Hematopoietic multipotent progenitor cell treated with erythropoietin and hydrocortisone succinate and interleukin-3 and kit ligand, for 15 days (in vitro differentiated cells): Measurements from ENCODE around the gene SEPTIN11.

ENCODE experiments used
- DNase-seq: peaks from one replicate; pipeline ENCODE4 v3.0.0-alpha.2; 2015; ENCODE audit warnings: low spot score

Gene SEPTIN11

DNA sequence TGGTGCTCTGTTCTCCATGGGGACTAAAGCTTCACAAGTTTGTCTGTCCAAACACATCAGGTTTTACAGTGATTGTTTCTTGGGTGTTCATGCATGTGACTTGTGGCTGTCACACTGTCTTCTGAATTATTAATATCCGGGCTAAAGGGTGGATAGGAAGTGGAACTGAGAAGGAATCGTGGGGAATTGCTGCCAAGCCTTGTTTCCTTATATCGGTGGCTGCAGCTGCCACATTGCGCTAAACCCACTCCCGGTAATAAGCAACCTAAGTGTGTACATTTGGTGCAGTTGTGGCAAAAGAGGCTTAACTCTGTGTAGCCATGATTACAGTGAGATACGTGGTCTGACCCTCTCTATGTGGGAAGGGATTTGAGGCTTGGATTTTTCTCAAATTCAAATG is 30.7 kb downstream of the SEPTIN11 start:
- no peak for DNase-seq

DNA sequence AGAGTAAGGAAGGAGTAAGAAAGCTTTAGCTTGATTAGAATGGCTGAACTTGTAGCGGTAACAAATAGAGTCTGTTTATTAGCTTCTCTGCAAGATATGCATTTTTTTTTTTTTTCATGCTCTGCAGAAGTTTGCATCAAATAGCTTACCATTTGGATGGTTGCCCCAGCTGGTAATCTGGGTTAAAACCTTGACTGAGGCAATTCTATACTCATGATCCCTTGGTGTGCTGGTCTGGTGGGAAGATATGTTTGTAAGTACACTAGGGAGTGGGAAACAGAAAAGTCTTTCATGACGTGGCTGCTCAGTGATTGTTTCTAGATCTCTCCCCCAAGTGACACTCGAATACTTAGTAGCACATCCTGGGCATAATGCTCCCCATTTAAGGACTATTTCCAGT is 32.1 kb downstream of the SEPTIN11 start:
- DNase-seq, result no peak

- DNase-seq, result peak; percentile 35
These were observed 33.4 kb downstream of the SEPTIN11 start for GRCh38 chr4:76982638-76983584.

DNA sequence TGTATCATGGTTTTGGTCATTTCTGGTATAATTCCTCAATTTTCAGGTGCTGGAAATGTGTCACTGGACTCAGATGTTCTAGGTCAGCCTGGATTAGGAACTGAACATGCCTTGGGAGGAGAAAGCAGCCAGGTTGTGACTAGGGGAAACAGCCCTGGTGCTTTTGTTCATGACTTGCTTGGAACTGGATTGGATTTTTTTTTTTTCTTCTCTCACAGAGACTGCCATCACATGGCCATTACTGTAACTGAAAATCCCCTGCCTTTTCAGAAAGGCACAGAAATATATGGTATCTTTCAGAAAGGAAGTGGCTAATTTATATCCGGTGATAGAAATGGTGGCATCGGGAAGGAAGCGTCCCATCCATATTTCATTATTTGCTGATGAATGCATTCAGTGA is 34.6 kb downstream of the SEPTIN11 start:
- no peak for DNase-seq

DNA sequence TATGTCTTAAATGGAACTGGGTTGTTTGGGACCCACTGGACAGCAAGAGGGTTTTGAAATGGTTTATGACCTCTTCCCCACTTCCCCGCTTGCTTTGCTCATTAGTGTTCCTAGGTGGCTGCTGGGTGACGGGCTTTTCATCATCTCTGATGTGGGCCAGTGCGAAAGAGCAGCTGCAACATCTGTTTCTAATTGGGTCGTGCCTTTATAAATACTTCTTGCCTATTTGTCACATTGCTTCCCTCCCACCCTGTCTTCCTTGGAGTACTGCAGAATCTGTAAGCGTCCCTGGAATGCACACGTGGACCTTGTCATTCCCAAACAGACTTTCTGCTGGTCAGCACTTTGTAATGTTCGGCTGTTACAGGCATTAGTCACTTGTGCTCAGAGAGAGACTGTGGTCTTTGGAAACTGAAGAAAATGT is 35.2 kb downstream of the SEPTIN11 start:
- no peak for DNase-seq

GRCh38 chr4:76987153-76987591 is 37.6 kb downstream of the SEPTIN11 start:
- DNase-seq, result no peak

DNA sequence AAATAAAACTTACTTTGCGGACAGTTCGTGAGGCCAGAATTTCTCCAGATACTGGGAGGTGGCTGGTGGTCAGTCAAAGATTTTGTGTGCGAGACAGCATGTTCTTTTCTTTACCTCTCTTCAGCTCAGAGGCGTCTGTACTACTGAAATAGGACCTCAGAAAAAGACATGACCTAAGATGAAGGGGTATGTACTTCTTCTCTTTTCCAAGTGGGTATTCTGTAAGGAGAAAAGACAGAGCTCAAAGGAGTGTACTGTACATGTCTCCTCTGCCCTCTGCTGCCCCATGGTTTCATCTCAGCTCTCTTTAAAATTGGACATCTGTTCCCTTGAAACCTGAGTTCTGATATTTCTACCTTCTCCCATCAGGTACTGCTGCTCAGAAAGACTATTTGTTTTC is 38.1 kb downstream of the SEPTIN11 start:
- no peak for DNase-seq

GRCh38 chr4:76989391-76990061 is 40.0 kb downstream of the SEPTIN11 start:
- no peak for DNase-seq

GRCh38 chr4:76990288-76991080 is 40.9 kb downstream of the SEPTIN11 start:
- no peak for DNase-seq

DNA sequence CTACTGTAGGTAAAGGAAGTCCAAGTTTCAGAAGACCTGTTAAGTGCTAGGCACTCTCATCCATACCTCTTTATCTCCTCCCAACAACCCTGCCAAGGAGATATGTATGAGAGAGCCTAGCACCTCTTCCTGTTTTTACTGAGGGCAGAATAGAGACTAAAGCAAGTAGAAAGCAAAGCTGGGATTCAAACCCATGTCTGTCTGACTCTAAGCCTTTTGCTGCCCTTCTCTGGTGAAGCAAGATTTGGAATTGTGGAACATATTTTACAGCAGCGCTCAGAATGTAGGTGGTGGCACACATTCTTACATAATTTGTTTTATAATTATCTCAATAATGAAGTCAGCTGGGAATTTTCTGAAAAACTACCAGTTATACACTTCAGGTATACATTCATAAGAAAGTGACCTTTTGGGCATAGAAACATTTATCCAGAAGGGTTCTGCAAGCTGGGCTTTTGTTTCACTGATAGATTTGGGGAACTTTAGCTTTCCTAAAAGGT is 41.7 kb downstream of the SEPTIN11 start:
- no peak for DNase-seq

DNA sequence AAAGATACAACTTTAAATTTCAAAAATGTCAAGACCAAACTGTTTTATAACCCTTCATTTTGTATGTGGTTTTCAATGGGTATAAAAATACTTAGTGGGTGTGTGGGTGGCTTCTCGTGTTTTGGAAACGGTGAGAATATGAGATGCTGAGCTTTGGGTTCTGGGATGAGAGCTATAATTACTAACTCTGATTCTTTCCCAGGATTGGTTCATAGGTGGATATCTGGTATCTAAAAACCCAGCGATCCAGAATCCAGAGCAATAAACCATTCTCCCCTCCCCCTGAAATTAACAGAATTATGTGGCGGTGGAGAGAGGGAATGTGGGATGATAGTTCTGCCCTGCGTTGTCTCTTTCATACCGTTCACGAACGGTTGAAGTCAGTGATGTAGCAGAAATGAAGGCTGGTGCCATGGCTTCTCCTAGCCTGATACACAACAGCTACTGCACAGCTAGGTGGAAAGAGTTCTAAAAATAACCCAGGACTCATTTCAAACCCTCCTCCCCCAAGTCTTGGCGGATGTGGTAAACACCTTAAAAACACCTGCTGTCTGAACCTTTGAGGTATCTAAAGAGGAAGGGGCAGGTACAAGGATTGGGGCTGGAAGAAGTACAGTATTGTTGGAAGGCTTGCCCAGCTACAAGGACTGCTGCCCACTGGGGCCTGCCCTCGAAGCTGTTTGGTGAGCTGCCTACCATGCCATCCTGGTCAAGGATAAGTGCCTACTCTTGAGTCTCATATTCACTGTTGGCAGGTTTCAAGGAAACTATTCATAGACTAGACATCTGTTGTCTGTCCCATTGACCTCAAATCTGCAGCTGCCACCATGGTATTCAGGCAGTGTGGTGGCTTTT is 44.5 kb downstream of the SEPTIN11 start:
- no peak for DNase-seq

DNA sequence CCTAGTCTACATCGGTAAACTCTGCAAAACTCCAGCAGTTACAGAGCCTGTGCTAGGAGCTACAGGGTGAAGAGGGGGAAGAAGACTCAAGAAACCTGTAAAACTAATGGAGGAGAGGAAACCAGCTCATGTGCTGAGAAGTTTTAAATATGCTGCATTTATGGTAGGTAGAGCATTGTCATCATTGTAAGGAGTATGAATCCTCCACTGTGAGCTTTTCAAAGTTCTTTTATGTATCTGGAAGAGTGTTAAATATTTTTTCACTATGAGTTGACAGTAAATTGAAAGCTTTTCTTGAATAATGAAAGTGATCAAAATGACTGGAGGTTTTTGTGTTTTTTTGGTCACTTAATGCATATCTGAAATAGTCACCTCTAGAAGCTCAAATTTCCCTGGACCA is 46.2 kb downstream of the SEPTIN11 start:
- DNase-seq, result no peak

GRCh38 chr4:76996445-76996844 is 46.9 kb downstream of the SEPTIN11 start:
- DNase-seq, result no peak

GRCh38 chr4:76997077-76997476 is 47.5 kb downstream of the SEPTIN11 start:
- DNase-seq, result no peak

- no peak for DNase-seq
These were observed 48.0 kb downstream of the SEPTIN11 start for GRCh38 chr4:76997532-76997931.

GRCh38 chr4:76998251-76998901 is 48.8 kb downstream of the SEPTIN11 start:
- no peak for DNase-seq
